Measurements from ENCODE around the gene RUBCNL.

- TF ChIP-seq RAD21 (conservative IDR thresholded peaks at IDR 0.05 in 1 of 2, IDR thresholded peaks at IDR 0.05 in 1 of 2) = no peak
- no peak for TF ChIP-seq CTCF (IDR thresholded peaks at IDR 0.05)
- no peak for TF ChIP-seq POLR2A (IDR thresholded peaks at IDR 0.05; ENCODE audit: low read length)
- no peak for TF ChIP-seq SREBF2 (IDR thresholded peaks at IDR 0.05)
- TF ChIP-seq PHF8 (IDR thresholded peaks at IDR 0.05; ENCODE audit: borderline replicate concordance, low read depth) = no peak
- TF ChIP-seq BHLHE40 (IDR thresholded peaks at IDR 0.05; ENCODE audit: low read depth, low read length) = no peak
- TF ChIP-seq SMC3 (IDR thresholded peaks at IDR 0.05) = no peak
- TF ChIP-seq CHD4 (IDR thresholded peaks at IDR 0.05; ENCODE audit: borderline replicate concordance) = no peak
- TF ChIP-seq TP53 (CRISPR knock-in tag; IDR thresholded peaks at IDR 0.05) = no peak
- TF ChIP-seq JUNB (IDR thresholded peaks at IDR 0.05) = no peak
- no peak for TF ChIP-seq NR3C1 (IDR thresholded peaks at IDR 0.05)
- TF ChIP-seq MYC (IDR thresholded peaks at IDR 0.05; ENCODE audit: borderline replicate concordance, low read length) = no peak
- TF ChIP-seq, protein P1, sequence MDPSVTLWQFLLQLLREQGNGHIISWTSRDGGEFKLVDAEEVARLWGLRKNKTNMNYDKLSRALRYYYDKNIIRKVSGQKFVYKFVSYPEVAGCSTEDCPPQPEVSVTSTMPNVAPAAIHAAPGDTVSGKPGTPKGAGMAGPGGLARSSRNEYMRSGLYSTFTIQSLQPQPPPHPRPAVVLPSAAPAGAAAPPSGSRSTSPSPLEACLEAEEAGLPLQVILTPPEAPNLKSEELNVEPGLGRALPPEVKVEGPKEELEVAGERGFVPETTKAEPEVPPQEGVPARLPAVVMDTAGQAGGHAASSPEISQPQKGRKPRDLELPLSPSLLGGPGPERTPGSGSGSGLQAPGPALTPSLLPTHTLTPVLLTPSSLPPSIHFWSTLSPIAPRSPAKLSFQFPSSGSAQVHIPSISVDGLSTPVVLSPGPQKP (IDR thresholded peaks at IDR 0.05; ENCODE audit: low read depth, low read length) = no peak
- TF ChIP-seq ZC3H11A (IDR thresholded peaks at IDR 0.05) = no peak
Observed at GRCh38 chr13:46297361-46297811, 89.7 kb downstream of the RUBCNL start.
